K562 (cell line): Measurements from ENCODE around the gene TAF7L. TPM values are rescaled to one million over a fixed set of nuclear protein-coding genes. Genes with fewer than 3 reads are reported as not detected.

ENCODE experiments used
- ATAC-seq: fragments of 200-7000 bp; cut with Tn5 transposase; 3 replicates; pipeline ENCODE4 v1.9.1; 2020; ENCODE audit warnings: moderate library complexity
- BruUV-seq: library from RNA; stranded (reverse); fragments of 400-500 nt; replicated peaks from 2 replicates; lab custom pipeline; 2021; lab: Mats Ljungman, UMichigan
- CTCF ChIA-PET: fragments of 300-600 bp; formaldehyde crosslinking; extraction: SDS; loops from one replicate; lab custom pipeline; 2021; ENCODE audit warnings: low intra/inter-chr PET ratio; lab: Yijun Ruan, JAX
- POLR2A ChIA-PET: fragments of 300-600, 350-650 bp; sonication (Branson Sonifier 250); formaldehyde crosslinking; extraction: SDS; loops from one replicate; lab custom pipeline; 2021; ENCODE audit warnings: antibody characterized with exemption, inconsistent platforms; lab: Yijun Ruan, JAX
- DNase-seq, 4 experiments: peaks; one replicate each; pipeline versions ENCODE4 v3.0.0 to v3.0.0-alpha.2; 2011 to 2018; ENCODE audit warnings: low spot score in 3 of 4, mixed read lengths in 3 of 4; ENCODE audit errors: extremely low read depth in 1 of 4
- FAIRE-seq: peaks from 2 replicates; lab custom pipeline; 2011; peaks lifted over from hg19 to GRCh38; lab: Jason Lieb, UNC
- H2AFZ ChIP-seq: 2 replicates; pipeline ENCODE4 v1.6.0; 2011; ENCODE audit warnings: low read depth, low read length, control low read depth, inconsistent platforms
- H3K27ac ChIP-seq: fragments of 200-600 bp; 3 replicates; pipeline ENCODE4 v1.8.0; 2011; ENCODE audit warnings: low read depth, mild to moderate bottlenecking, control low read depth, inconsistent platforms, low read length, moderate library complexity, mixed read lengths; ENCODE audit errors: extremely low read depth
- H3K27me3 ChIP-seq, 2 experiments: fragments of 300-600 bp in 1 of 2; 2 replicates in 1 of 2; 3 replicates in 1 of 2; pipeline versions ENCODE4 v1.6.0 to v1.8.0; 2011; ENCODE audit warnings: inconsistent platforms in 2 of 2, low read length in 2 of 2, mild to moderate bottlenecking in 1 of 2, mixed read lengths in 1 of 2, moderate library complexity in 1 of 2; ENCODE audit not compliant: control insufficient read depth in 2 of 2, insufficient read depth in 2 of 2
- H3K36me3 ChIP-seq: fragments of 300-600 bp; 3 replicates; pipeline ENCODE4 v1.8.0; 2011; ENCODE audit warnings: mild to moderate bottlenecking, low read length, inconsistent platforms; ENCODE audit not compliant: control insufficient read depth, insufficient read depth
- H3K4me1 ChIP-seq, 2 experiments: fragments of 200-600 bp in 1 of 2; replicated peaks in 1 of 2; 2 replicates in 1 of 2; 3 replicates in 1 of 2; pipeline versions ENCODE4 v1.5.1 to v1.8.0; 2011; ENCODE audit warnings: inconsistent platforms in 2 of 2, low read length in 2 of 2, mild to moderate bottlenecking in 1 of 2, mixed read lengths in 1 of 2, moderate library complexity in 1 of 2; ENCODE audit not compliant: control insufficient read depth in 2 of 2, insufficient read depth in 2 of 2
- H3K4me2 ChIP-seq: 2 replicates; pipeline ENCODE4 v1.6.1; 2011; ENCODE audit warnings: low read length, control low read depth, inconsistent platforms, mixed read lengths; ENCODE audit not compliant: insufficient read depth
- H3K4me3 ChIP-seq: fragments of 200-600 bp; sonication (generic), shearing (Covaris generic); 2 replicates; pipeline ENCODE4 v1.5.1; 2016; ENCODE audit warnings: control low read depth, inconsistent platforms
- H3K79me2 ChIP-seq: fragments of 200-600 bp; 3 replicates; pipeline ENCODE4 v1.8.0; 2011; ENCODE audit warnings: low read length, inconsistent platforms; ENCODE audit not compliant: control insufficient read depth, insufficient read depth
- H3K9ac ChIP-seq, 2 experiments: 2 replicates each; pipeline versions ENCODE4 v1.6.0 to v1.6.1; 2011; ENCODE audit warnings: low read depth in 2 of 2, low read length in 2 of 2, control low read depth in 1 of 2, inconsistent platforms in 1 of 2, mild to moderate bottlenecking in 1 of 2, mixed read lengths in 1 of 2; ENCODE audit not compliant: insufficient read depth in 1 of 2
- H3K9me1 ChIP-seq: one replicate; pipeline ENCODE4 v1.6.0; 2011; ENCODE audit warnings: inconsistent platforms, mild to moderate bottlenecking, low read length, moderate library complexity; ENCODE audit not compliant: control insufficient read depth, insufficient read depth
- H3K9me3 ChIP-seq: replicated peaks from 2 replicates; pipeline ENCODE4 v1.5.1; 2011; ENCODE audit warnings: low read depth, low read length, inconsistent platforms; ENCODE audit not compliant: control insufficient read depth, insufficient read depth
- H4K20me1 ChIP-seq: replicated peaks from 2 replicates; pipeline ENCODE4 v1.6.1; 2011; ENCODE audit warnings: low read length, inconsistent platforms, mixed read lengths; ENCODE audit not compliant: control insufficient read depth, insufficient read depth
- CTCF ChIP-seq, 3 experiments: IDR thresholded peaks in 2 of 3; conservative IDR thresholded peaks in 1 of 3; 2 replicates each; pipeline ENCODE4 v1.5.1; 2011 to 2012; ENCODE audit warnings: low read length in 3 of 3, mild to moderate bottlenecking in 3 of 3, control low read depth in 2 of 3, improper control_type of control experiment in 1 of 3, inconsistent platforms in 1 of 3, low read depth in 1 of 3, mixed read lengths in 1 of 3, moderate library complexity in 1 of 3; ENCODE audit not compliant: insufficient read depth in 2 of 3
- DEAF1 ChIP-seq: fragments of 450-650 bp; formaldehyde crosslinking; IDR thresholded peaks from 2 replicates; pipeline ENCODE4 v1.4.0; 2020; ENCODE audit warnings: mild to moderate bottlenecking, moderate library complexity
- FUS ChIP-seq: fragments of 200-400 bp; formaldehyde crosslinking; optimal IDR thresholded peaks from 2 replicates; pipeline ENCODE3; 2017; ENCODE audit warnings: low read depth, low read length
- KLF16 ChIP-seq: IDR thresholded peaks from 2 replicates; pipeline ENCODE4 v1.6.1; 2016; ENCODE audit warnings: antibody characterized with exemption
- MAZ ChIP-seq, 2 experiments: fragments of 450-650 bp in 1 of 2; sonication (generic) in 1 of 2; formaldehyde crosslinking; IDR thresholded peaks in 1 of 2; conservative IDR thresholded peaks in 1 of 2; 2 replicates each; pipeline versions ENCODE4 v1.4.0 to v1.5.0; 2020; ENCODE audit warnings: mild to moderate bottlenecking in 1 of 2, missing genetic modification reagents in 1 of 2
- POLR2A ChIP-seq: fragments of 450-650 bp; conservative IDR thresholded peaks from 2 replicates; pipeline ENCODE4 v1.6.1; 2016
- RAD21 ChIP-seq, 2 experiments: fragments of 250-450 bp in 1 of 2; fragments of 450-650 bp in 1 of 2; sonication (Bioruptor Pico) in 1 of 2; formaldehyde crosslinking in 1 of 2; IDR thresholded peaks in 1 of 2; conservative IDR thresholded peaks in 1 of 2; 2 replicates each; pipeline versions ENCODE4 v1.4.0 to v1.8.0; 2020 to 2022; ENCODE audit warnings: mild to moderate bottlenecking in 2 of 2, moderate library complexity in 1 of 2
- REST ChIP-seq, 2 experiments: fragments of 450-650 bp; formaldehyde crosslinking in 1 of 2; IDR thresholded peaks; 2 replicates each; pipeline versions ENCODE4 v1.4.0 to v1.6.1; 2014 to 2020; ENCODE audit warnings: mild to moderate bottlenecking in 2 of 2, borderline replicate concordance in 1 of 2, low read depth in 1 of 2
- SMC3 ChIP-seq: conservative IDR thresholded peaks from 2 replicates; pipeline ENCODE4 v1.6.1; 2011; ENCODE audit warnings: low read depth, low read length, improper control_type of control experiment; ENCODE audit not compliant: insufficient read depth
- WGBS: fragments of 100-300 bp; shearing (Covaris generic); methylation state at CpG from one replicate; pipeline ENCODE4 v1.1.6; 2016; ENCODE audit warnings: low coverage, mixed read lengths; ENCODE audit not compliant: insufficient coverage; ENCODE audit errors: missing lambda C conversion rate; 5-methylcytosine and 5-hydroxymethylcytosine counted together
- in situ Hi-C: fragments of 300-500 bp; cut with MboI; formaldehyde crosslinking; loops from 4 replicates; pipeline ENCODE4 v1.15.0; 2018; ENCODE audit warnings: inconsistent platforms, mixed read lengths
- intact Hi-C: fragments of 100-400 bp; cut with micrococcal nuclease; formaldehyde crosslinking; loops from 2 replicates; pipeline ENCODE4 v1.14.2; 2022
- polyA plus RNA-seq, 8 experiments: library from polyadenylated mRNA; depleted of rRNA in 4 of 8; stranded (reverse) in 5 of 8; unstranded in 3 of 8; fragments of >200 nt; fragmentation: Nextera tagmentation in 2 of 8; fragmentation: Illumina TruSeq in 1 of 8; extraction: Ambion mirVana in 2 of 8; extraction: Trizol in 1 of 8; gene quantifications; 2 replicates each; pipeline versions ENCODE4 v1.2.1 to v1.2.3, GENCODE V29; 2011 to 2014; ENCODE audit warnings: inconsistent platforms in 1 of 8, missing spikeins in 1 of 8
- total RNA-seq, 7 experiments: library from RNA; depleted of rRNA in 6 of 7; stranded (reverse); fragments of >200 nt in 6 of 7; fragmentation: Illumina TruSeq in 2 of 7; extraction: Trizol in 2 of 7; gene quantifications; 2 replicates each; pipeline versions ENCODE4 v1.2.1 to v1.2.3, GENCODE V29; 2011 to 2021; ENCODE audit warnings: low replicate concordance in 1 of 7

TAF7L gene
- total and polyA plus RNA-seq, 9 of the 15 experiments (the other 6 are each of a cell fraction or from before 2014, with no cell fraction given): 0.07 TPM; not detected in 6

GRCh38 chrX:101260435-101260834 is 30.7 kb downstream of the TAF7L start:
- no peaks in the 10 kb centered on the region for H3K9me3 ChIP-seq
- ChIA-PET POLR2A (no interaction called here), CTCF (no interaction called here)
- H3K4me1 ChIP-seq: no peaks in the 10 kb centered on the region
- WGBS: 0% methylated on average over 3 of the region's 4 CpGs
- H3K4me3 ChIP-seq: no peak overlapping the region
- in situ Hi-C loops (loop anchor here (25.0 kb wide), 1 partner anchor 527 kb away; no protein-coding TSS in a partner anchor), intact Hi-C loops (loop anchor here (1.0 to 2.0 kb wide), 3 partner anchors 27 to 539 kb away; partner anchors contain the start of gene HNRNPH2)
- TF ChIP-seq FUS (no peak), DEAF1 (peak; percentile 30; the same call in 1 of the 2 replicates), CTCF (IDR thresholded peaks at IDR 0.05 in 2 of 3, conservative IDR thresholded peaks at IDR 0.05 in 1 of 3; ENCODE audit: insufficient read depth in 2 of 3, low read depth in 1 of 3, low read length in 3 of 3) (peak; percentile 50 to 73 (median 71)), MAZ (CRISPR knock-in tag; conservative IDR thresholded peaks at IDR 0.05 in 1 of 2, IDR thresholded peaks at IDR 0.05 in 1 of 2) (no peak), KLF16 (no peak), SMC3 (0 out of 2 replicates have a peak, but pooled peaks have one; percentile 29), REST (IDR thresholded peaks at IDR 0.05; ENCODE audit: borderline replicate concordance) (peak; percentile 30; the same call in 1 of the 2 replicates), REST (CRISPR knock-in tag; IDR thresholded peaks at IDR 0.05; ENCODE audit: low read depth) (no peak), RAD21 (CRISPR knock-in tag; conservative IDR thresholded peaks at IDR 0.05 in 1 of 2, IDR thresholded peaks at IDR 0.05 in 1 of 2) (peak; percentile 50 to 73), POLR2A (no peak)
- no peak overlapping the region for H3K4me2 ChIP-seq
- BruUV-seq: no TSS peak
- H3K9me1 ChIP-seq: no peaks in the 10 kb centered on the region
- no peaks in the 10 kb centered on the region for H4K20me1 ChIP-seq
- no peaks in the 10 kb centered on the region for H3K36me3 ChIP-seq
- H3K27ac ChIP-seq: no peak overlapping the region
- FAIRE-seq (peak; percentile 74), ATAC-seq (peak; percentile 95), DNase-seq (peak; percentile 42 to 46 (median 46))
- H3K79me2 ChIP-seq: no peaks in the 10 kb centered on the region
- H2AFZ ChIP-seq: no peak overlapping the region
- no peak overlapping the region for H3K9ac ChIP-seq
- H3K27me3 ChIP-seq: no peaks in the 10 kb centered on the region; a peak in 1 of 5 replicates
